Fibroblast of peridontal ligament (primary cell): Measurements from ENCODE around the gene AFF2.
A peak's percentile ranks its signal among the peaks of the same experiment; 100 is the strongest.

ENCODE experiments used
- DNase-seq: peaks from one replicate; pipeline ENCODE4 v3.0.0-alpha.2; 2010; ENCODE audit errors: extremely low read depth

The AFF2 gene

DNA sequence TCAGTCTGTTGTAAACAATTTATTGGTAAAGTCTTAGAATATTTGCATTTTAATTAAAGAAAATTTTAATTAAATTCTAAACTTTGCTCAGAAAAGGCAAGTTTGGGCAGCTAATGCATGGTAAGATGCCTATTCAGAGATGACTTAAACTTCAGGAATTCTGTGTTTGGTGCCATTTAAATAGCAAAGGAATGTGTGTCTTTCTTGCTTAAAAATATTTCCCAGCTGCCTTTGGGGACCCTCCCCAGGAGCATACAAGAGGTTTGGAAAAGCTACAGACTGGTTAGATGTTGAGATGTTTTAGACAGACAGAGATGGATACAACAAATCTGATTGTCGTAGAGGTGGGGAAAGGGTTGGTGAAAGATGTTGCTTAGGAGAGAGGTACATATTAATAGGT lies 36.5 kb downstream of the AFF2 start:
- peak; percentile 8 for DNase-seq

DNA sequence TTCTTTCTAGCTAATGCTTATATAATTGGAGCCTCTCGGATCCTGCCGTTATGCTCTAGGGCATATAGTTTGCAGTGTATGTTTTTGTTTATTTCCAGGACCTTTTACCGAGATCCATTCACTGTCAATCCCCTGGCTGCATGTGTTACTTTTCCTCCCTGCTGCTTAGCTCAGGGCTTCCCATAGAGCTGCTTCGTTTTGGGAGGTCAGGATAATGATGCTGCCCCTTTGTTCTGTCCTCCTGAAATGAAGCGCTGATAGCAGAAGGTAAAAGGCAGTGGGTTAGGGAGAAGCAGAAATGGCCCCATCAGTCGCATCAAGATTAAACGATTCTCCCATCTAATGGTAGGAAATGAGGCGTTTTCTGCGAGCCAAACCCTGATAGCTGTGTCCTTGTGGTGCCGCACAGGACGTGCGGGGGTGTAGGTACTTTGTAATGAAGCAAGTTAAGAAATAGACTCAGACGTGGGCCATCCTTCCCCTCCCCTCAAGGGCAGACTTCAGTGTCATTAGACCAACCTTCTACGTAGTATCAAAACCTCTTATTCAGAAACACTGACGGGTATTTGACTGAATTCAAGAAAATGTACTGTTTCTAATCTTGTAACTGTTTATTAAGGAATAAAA lies 37.3 kb downstream of the AFF2 start:
- no peak for DNase-seq

DNA sequence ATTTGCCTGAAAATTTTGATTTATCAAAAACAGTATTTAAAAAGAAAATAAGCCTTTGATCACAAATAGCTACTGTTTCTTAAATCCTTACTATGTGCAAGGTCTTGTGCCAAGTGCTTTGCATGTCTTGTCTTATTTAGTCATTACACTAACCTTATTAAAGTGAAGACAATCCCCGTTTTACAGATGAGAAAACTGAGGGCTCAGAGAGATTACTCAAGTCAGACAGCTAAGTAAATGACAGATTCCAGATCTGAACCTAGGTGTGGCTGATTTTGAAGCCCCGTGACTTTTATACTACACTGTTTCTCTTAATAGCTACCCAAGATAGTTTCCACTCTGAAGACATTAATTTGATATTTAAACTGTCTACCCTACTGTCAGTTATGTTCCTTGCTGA lies 38.2 kb downstream of the AFF2 start:
- DNase-seq: no peak

DNA sequence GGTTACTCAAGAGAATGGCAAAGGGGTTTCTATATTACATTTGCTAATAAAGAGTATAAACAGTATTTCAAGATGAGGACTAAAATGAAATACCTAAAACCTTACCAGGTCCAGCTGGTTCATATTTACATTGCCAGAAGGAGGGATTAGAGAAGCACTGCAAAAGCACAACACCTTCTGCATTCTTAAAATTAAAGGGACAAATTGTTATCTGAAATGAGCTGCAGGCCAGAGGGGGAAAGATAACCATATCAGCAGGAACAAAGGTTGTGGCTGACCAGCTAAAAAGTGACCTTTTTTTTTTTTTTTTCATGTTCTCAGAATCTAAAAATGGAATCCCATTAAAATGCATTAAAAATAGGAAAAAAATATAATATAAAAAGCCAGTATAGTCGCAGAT lies 39.7 kb downstream of the AFF2 start:
- DNase-seq: no peak

- DNase-seq: no peak
Measured at GRCh38 chrX:148540671-148541583, 40.5 kb downstream of the AFF2 start.

- DNase-seq: no peak
Measured at GRCh38 chrX:148541584-148541940, 41.1 kb downstream of the AFF2 start.

- DNase-seq: no peak
Measured at GRCh38 chrX:148542481-148543255, 42.3 kb downstream of the AFF2 start.

DNA sequence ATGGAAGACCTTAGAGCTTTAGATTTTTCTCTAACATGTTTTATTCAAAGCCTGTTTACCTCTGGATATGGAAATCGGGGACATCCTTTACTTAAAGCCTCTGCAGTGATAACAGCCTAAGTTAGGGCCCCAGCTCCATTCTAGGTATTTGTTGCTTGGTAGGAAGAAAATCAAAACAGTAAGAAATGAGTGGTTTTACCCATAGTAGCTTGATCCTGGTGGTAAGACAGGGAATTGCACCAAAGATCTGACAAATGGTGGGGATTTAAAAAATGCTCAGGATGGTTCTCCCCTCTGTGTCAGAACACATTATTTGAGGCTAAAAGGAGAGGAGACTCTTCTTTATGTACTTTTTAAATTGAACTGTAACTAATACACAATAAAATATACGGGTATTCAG lies 52.4 kb downstream of the AFF2 start:
- DNase-seq: no peak

- no peak for DNase-seq
Measured at GRCh38 chrX:148555101-148555500, 54.7 kb downstream of the AFF2 start.

GRCh38 chrX:148555571-148556243 lies 55.3 kb downstream of the AFF2 start:
- DNase-seq: no peak

GRCh38 chrX:148556498-148556897 lies 56.1 kb downstream of the AFF2 start:
- DNase-seq: no peak

GRCh38 chrX:148562846-148563245 lies 62.4 kb downstream of the AFF2 start:
- no peak for DNase-seq

- DNase-seq: peak; percentile 12
Measured at GRCh38 chrX:148567229-148567628, 66.8 kb downstream of the AFF2 start.

- no peak for DNase-seq
Measured at GRCh38 chrX:148567779-148568178, 67.4 kb downstream of the AFF2 start.

DNA sequence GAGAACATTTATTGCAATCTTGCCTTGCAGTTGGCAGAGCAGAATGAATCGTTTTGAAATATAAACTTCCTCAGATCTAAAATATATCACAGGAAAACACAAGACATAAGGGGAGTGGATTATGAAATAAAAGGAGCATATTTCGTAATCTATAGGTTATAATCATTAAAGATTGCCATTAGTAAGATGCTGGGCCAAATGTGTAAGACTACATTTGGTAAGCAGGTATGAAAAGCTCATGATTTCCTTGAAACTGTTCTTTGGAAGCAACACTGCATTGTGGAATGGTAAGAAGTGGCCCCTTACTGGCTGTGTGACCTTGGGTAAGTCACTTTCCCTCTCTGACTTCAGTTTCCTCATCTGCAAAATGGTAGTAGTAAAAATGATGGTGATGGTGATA lies 68.3 kb downstream of the AFF2 start:
- DNase-seq: no peak

DNA sequence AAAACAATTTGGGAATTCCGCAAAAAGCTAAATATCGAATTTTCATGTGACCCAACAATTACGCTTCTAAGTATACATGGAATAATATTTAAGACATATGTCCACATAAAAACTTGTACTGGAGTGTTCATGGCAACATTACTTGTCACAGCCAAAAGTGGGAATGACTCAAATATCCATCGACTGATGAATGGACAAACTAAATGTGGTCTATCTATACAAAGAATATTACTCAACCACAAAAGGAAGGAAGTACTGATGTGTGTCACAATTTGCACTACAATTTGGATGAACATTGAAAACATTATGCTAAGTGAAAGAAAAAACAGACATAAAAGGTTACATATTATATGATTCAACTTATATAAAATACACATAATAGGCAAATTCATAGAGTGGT lies 71.9 kb downstream of the AFF2 start:
- no peak for DNase-seq

GRCh38 chrX:148573119-148573518 lies 72.7 kb downstream of the AFF2 start:
- no peak for DNase-seq

DNA sequence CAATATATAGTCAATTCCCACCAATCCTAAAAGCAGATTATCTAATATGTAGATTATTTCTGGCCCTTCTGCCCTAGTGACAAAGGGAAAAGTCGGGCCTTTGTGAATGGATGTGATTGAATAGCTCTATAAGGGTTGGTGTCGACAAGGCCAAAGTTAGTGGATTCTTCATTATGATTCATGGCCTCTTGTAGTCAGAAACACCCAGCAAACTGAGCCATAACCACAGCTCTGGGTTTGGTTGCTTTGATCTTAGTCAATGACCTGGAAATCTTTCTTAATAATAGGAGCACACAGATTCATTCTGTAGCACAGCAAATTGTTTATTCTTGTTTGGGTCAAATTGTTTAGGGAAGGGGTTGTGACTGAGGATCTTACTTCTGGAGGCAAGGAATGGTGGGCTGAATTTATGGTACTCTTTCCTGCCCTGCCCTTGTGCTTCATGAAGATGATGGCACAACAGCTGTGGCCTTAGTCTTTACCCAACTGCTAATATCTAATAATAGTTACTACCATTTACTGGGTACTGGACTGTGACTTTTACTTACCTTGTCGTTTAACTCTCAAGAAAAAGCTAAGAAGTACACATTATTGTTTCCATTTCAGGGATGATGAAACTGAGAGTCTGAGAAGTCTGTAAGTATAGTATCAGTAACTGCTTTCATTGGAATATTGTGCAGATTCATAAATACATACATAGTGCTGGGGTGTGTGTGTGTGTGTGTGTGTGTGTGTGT lies 74.0 kb downstream of the AFF2 start:
- DNase-seq: no peak

GRCh38 chrX:148576396-148576795 lies 76.0 kb downstream of the AFF2 start:
- DNase-seq: no peak

DNA sequence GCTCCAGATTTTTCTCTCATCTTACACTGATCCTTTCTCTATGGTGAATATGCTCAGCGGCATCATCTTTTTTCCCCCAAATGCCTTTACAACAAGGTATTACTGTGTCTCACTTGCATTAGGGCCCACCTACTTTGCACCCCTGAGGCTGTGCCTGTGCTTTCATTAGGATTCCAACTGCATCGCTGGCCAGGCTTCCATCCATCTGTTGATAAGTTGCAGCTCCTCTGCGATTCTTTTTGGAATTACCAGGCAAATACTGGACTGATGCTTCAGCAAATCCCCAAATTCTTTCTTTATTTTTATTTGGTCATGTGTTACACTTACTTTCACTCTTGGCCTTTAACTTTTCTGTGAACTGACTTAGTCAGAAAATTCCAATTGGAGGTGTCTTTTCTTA lies 77.3 kb downstream of the AFF2 start:
- no peak for DNase-seq

DNA sequence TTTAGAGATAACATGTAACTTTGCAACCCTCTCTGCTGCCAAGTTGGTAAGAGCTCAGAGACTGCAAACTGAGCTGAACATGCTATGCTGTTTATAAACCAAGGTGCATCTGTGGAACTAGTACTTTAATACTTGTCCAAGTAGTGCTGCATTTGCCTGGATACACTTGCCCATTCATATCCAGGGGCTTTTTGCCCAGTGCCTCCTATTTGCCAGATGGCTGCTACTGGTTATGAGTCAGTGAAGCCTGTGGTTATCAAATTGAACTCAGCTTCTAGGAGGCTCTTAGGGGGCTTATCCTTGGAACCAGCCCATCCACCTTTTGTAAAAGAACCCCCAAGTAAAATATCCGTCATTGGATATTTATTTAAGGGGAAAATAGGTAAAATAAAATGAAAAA lies 79.6 kb downstream of the AFF2 start:
- peak; percentile 7 for DNase-seq
